Neutrophil (primary cell): ENCODE measurements around the gene KLHL29.

ENCODE experiments used
- H3K27ac ChIP-seq: fragments of 200-600 bp; sonication (generic); 2 replicates; pipeline ENCODE4 v1.5.1; 2016; ENCODE audit warnings: mild to moderate bottlenecking, moderate library complexity
- H3K27me3 ChIP-seq: fragments of 200-600 bp; sonication (generic); 2 replicates; pipeline ENCODE4 v1.6.0; 2016; ENCODE audit warnings: mild to moderate bottlenecking
- H3K36me3 ChIP-seq: fragments of 200-600 bp; sonication (generic); 2 replicates; pipeline ENCODE4 v1.5.1; 2017
- H3K4me1 ChIP-seq, 2 experiments: fragments of 200-600 bp in 1 of 2; sonication (generic) in 1 of 2; 1 replicate in 1 of 2; 2 replicates in 1 of 2; pipeline versions ENCODE4 v1.5.1 to v1.6.1; 2013 to 2016; ENCODE audit warnings: low read depth in 1 of 2, low read length in 1 of 2, mild to moderate bottlenecking in 1 of 2, moderate library complexity in 1 of 2; ENCODE audit not compliant: control insufficient read depth in 1 of 2, insufficient read depth in 1 of 2
- H3K4me3 ChIP-seq, 2 experiments: fragments of 200-600 bp in 1 of 2; sonication (generic) in 1 of 2; 1 replicate in 1 of 2; 2 replicates in 1 of 2; pipeline ENCODE4 v1.5.1; 2013 to 2016; ENCODE audit warnings: low read depth in 1 of 2, low read length in 1 of 2, mild to moderate bottlenecking in 1 of 2, moderate library complexity in 1 of 2
- H3K9me3 ChIP-seq: fragments of 200-600 bp; sonication (generic); 2 replicates; pipeline ENCODE4 v1.5.1; 2016
- CTCF ChIP-seq: fragments of 200-600 bp; sonication (generic); IDR thresholded peaks from 2 replicates; pipeline ENCODE4 v1.5.1; 2016; ENCODE audit warnings: antibody characterized with exemption

KLHL29 gene

DNA sequence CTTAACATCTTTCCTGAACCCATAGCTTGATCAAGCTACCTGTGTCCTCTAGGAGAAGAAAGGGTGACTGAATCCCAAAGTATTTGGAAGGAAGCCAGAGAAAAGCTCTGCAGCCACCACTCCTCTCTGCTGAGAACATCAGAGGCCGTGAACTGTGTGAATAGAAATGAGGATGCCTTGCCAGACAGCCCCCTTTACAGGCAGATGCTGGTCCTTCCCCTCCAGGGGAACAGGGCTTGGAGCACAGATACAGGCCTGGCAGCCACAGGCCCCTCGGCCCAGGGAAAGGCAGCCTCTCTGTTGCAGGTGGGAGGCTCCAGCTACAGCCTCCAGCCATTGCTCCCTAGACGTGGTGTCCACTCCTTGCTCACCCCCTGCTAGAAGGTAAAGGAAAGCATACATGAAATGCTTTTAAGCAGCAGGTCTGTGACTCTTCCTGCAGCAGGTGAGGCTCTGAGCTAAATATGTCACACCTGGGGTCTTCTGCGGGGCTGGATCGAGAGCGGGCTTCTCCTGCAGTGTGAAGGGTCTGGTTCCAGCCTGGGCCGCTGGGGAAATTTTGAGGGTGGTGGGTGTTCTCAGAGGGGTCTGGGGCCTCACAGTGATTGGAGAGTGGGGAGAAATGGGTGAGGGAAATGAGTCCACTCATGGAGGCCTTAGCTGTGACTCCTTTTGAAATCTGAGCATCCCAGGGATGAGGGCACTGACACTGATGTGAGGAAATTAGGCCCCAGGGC, 234.0 kb downstream of the KLHL29 start:
- no peak overlapping the region for H3K27ac ChIP-seq
- no peaks in the 10 kb centered on the region for H3K9me3 ChIP-seq
- no peak for TF ChIP-seq CTCF
- H3K27me3 ChIP-seq: peaks cover 39% of the 10 kb centered on the region
- no peak overlapping the region for H3K4me3 ChIP-seq
- H3K36me3 ChIP-seq: no peaks in the 10 kb centered on the region
- no peaks in the 10 kb centered on the region for H3K4me1 ChIP-seq

DNA sequence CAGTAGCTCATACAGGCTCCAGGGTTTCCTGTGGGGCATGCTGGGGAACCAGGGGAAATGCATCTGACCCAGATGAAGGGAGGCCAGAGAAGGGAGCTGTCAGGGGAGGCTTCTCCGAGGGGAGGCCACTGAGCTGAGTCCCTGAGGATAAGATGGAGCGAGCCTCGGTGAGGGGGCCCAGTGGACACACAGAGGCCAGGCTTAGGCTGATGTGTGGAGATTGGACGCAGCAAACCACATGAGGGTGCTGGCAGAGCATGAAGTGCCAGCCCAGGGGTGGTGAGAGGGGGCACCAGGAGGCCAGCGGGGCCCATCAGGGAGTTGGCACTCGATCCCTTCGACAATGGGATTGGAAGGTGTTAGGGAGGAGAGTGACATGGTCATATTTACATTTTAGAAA, 235.0 kb downstream of the KLHL29 start:
- Histone ChIP-seq H3K36me3 (no peaks in the 10 kb centered on the region), H3K27me3 (peaks cover 29% of the 10 kb centered on the region), H3K4me3 (no peak overlapping the region), H3K4me1 (no peaks in the 10 kb centered on the region), H3K9me3 (no peaks in the 10 kb centered on the region), H3K27ac (no peak overlapping the region)
- no peak for TF ChIP-seq CTCF

- H3K9me3 ChIP-seq: no peaks in the 10 kb centered on the region
- H3K4me1 ChIP-seq: no peaks in the 10 kb centered on the region
- no peak for TF ChIP-seq CTCF
- no peak overlapping the region for H3K27ac ChIP-seq
- peaks cover 20% of the 10 kb centered on the region for H3K27me3 ChIP-seq
- no peaks in the 10 kb centered on the region for H3K36me3 ChIP-seq
- H3K4me3 ChIP-seq: no peak overlapping the region
These were observed 235.9 kb downstream of the KLHL29 start for GRCh38 chr2:23620841-23621341.

- H3K27ac ChIP-seq: no peak overlapping the region
- no peaks in the 10 kb centered on the region for H3K4me1 ChIP-seq
- H3K36me3 ChIP-seq: no peaks in the 10 kb centered on the region
- H3K27me3 ChIP-seq: peaks cover 13% of the 10 kb centered on the region
- TF ChIP-seq CTCF: no peak
- H3K9me3 ChIP-seq: no peaks in the 10 kb centered on the region
- no peak overlapping the region for H3K4me3 ChIP-seq
These were observed 236.6 kb downstream of the KLHL29 start for GRCh38 chr2:23621616-23622015.

- H3K27ac ChIP-seq: no peak overlapping the region
- H3K27me3 ChIP-seq: peaks cover 6% of the 10 kb centered on the region
- no peak for TF ChIP-seq CTCF
- no peaks in the 10 kb centered on the region for H3K36me3 ChIP-seq
- H3K4me1 ChIP-seq: no peaks in the 10 kb centered on the region
- no peak overlapping the region for H3K4me3 ChIP-seq
- no peaks in the 10 kb centered on the region for H3K9me3 ChIP-seq
These were observed 237.5 kb downstream of the KLHL29 start for GRCh38 chr2:23622466-23622865.
